Ishikawa (cell line): ENCODE measurements around the gene EDEM3.

Source experiments
- EGR1 ChIP-seq: IDR thresholded peaks from 2 replicates; pipeline ENCODE4 v1.6.1; 2012
- FOXM1 ChIP-seq: IDR thresholded peaks from 2 replicates; pipeline ENCODE4 v1.6.1; 2012; ENCODE audit warnings: low read depth, borderline replicate concordance
- NFIC ChIP-seq: IDR thresholded peaks from 2 replicates; pipeline ENCODE4 v1.6.1; 2012
- RAD21 ChIP-seq: IDR thresholded peaks from 2 replicates; pipeline ENCODE4 v1.6.1; 2012; ENCODE audit warnings: low read depth
- TAF1 ChIP-seq: IDR thresholded peaks from 2 replicates; pipeline ENCODE4 v1.6.1; 2012; ENCODE audit warnings: low read depth, mild to moderate bottlenecking
- TEAD4 ChIP-seq: IDR thresholded peaks from 2 replicates; pipeline ENCODE4 v1.6.1; 2012
- TF ChIP-seq, protein P1 (sequence below): IDR thresholded peaks from 2 replicates; pipeline ENCODE4 v1.6.1; 2012
- TF ChIP-seq, protein P2 (sequence below): IDR thresholded peaks from 2 replicates; pipeline ENCODE4 v1.6.1; 2012; ENCODE audit warnings: low read depth, mild to moderate bottlenecking

DNA sequence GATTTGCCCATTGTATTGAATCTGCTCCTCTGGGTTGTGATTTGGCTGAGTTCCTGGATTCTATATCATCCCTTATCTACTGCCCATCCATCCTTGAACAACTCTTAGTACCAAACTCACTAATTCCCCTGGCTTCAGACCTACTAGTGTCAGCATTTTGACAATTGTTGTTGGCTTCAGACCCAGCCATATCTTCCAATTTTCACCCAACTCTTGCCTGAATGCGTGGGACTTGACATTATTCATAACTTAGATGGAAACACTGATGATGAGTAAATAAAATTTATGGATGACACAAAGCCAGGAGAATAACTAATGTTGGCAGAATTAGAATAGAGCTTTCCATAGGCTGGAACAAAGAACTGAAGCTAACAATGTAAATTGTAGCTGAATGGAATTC lies 27.3 kb upstream of the EDEM3 start:
- TF ChIP-seq, protein P1, sequence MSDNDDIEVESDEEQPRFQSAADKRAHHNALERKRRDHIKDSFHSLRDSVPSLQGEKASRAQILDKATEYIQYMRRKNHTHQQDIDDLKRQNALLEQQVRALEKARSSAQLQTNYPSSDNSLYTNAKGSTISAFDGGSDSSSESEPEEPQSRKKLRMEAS, result no peak
- TF ChIP-seq EGR1 (no peak), RAD21 (no peak), TEAD4 (no peak), FOXM1 (no peak), NFIC (no peak), TAF1 (no peak)
- TF ChIP-seq, protein P2, sequence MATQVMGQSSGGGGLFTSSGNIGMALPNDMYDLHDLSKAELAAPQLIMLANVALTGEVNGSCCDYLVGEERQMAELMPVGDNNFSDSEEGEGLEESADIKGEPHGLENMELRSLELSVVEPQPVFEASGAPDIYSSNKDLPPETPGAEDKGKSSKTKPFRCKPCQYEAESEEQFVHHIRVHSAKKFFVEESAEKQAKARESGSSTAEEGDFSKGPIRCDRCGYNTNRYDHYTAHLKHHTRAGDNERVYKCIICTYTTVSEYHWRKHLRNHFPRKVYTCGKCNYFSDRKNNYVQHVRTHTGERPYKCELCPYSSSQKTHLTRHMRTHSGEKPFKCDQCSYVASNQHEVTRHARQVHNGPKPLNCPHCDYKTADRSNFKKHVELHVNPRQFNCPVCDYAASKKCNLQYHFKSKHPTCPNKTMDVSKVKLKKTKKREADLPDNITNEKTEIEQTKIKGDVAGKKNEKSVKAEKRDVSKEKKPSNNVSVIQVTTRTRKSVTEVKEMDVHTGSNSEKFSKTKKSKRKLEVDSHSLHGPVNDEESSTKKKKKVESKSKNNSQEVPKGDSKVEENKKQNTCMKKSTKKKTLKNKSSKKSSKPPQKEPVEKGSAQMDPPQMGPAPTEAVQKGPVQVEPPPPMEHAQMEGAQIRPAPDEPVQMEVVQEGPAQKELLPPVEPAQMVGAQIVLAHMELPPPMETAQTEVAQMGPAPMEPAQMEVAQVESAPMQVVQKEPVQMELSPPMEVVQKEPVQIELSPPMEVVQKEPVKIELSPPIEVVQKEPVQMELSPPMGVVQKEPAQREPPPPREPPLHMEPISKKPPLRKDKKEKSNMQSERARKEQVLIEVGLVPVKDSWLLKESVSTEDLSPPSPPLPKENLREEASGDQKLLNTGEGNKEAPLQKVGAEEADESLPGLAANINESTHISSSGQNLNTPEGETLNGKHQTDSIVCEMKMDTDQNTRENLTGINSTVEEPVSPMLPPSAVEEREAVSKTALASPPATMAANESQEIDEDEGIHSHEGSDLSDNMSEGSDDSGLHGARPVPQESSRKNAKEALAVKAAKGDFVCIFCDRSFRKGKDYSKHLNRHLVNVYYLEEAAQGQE, result no peak
